PC-3 (cell line): ENCODE measurements around the gene ANK3. TPM values are rescaled to one million over a fixed set of nuclear protein-coding genes. Genes with fewer than 3 reads are reported as not detected.

Experiments used
- ATAC-seq: fragments of 200-7000 bp; cut with Tn5 transposase; 2 replicates; pipeline ENCODE4 v1.9.1; 2020; ENCODE audit warnings: mild to moderate bottlenecking, moderate library complexity
- BruUV-seq: library from RNA; stranded (reverse); fragments of 400-500 nt; replicated peaks from 2 replicates; lab custom pipeline; 2021; lab: Mats Ljungman, UMichigan
- CTCF ChIA-PET: fragments of 300-600 bp; sonication (Branson Sonifier 250); formaldehyde crosslinking; loops from one replicate; lab custom pipeline; 2022; ENCODE audit warnings: antibody characterized with exemption; lab: Charles Lee
- POLR2A ChIA-PET: fragments of 300-600 bp; sonication (Branson Sonifier 250); formaldehyde crosslinking; loops from one replicate; lab custom pipeline; 2022; ENCODE audit warnings: antibody characterized with exemption; ENCODE audit not compliant: unreplicated experiment; lab: Charles Lee
- DNase-seq: peaks from one replicate; pipeline ENCODE4 v3.0.0-alpha.2; 2015
- H2AFZ ChIP-seq: fragments of 300-600 bp; sonication (generic); 2 replicates; pipeline ENCODE4 v1.6.0; 2016; ENCODE audit warnings: antibody characterized with exemption, low read length
- H3F3A ChIP-seq: fragments of 300-600 bp; sonication (generic); one replicate; pipeline ENCODE4 v1.6.0; 2017; ENCODE audit warnings: antibody characterized with exemption, low read length, control low read depth, mild to moderate bottlenecking; ENCODE audit not compliant: unreplicated experiment
- H3K27ac ChIP-seq: fragments of 300-600 bp; sonication (generic); 2 replicates; pipeline ENCODE4 v1.5.1; 2016; ENCODE audit warnings: mild to moderate bottlenecking, low read length
- H3K27me3 ChIP-seq: fragments of 300-600 bp; sonication (generic); 2 replicates; pipeline ENCODE4 v1.6.1; 2016; ENCODE audit warnings: low read length, mixed read lengths
- H3K36me3 ChIP-seq: fragments of 300-600 bp; sonication (generic); 2 replicates; pipeline ENCODE4 v1.6.1; 2016; ENCODE audit warnings: low read depth, mixed run types, low read length, mixed read lengths
- H3K4me1 ChIP-seq: fragments of 300-600 bp; sonication (generic); 2 replicates; pipeline ENCODE4 v1.5.1; 2016; ENCODE audit warnings: low read length; ENCODE audit not compliant: insufficient read depth
- H3K4me2 ChIP-seq: fragments of 300-600 bp; sonication (generic); 2 replicates; pipeline ENCODE4 v1.6.0; 2016; ENCODE audit warnings: low read length
- H3K4me3 ChIP-seq: fragments of 300-600 bp; sonication (generic); 2 replicates; pipeline ENCODE4 v1.5.1; 2016; ENCODE audit warnings: mild to moderate bottlenecking, low read length, mixed read lengths
- H3K79me2 ChIP-seq: fragments of 300-600 bp; sonication (generic); 2 replicates; pipeline ENCODE4 v1.6.1; 2017; ENCODE audit warnings: low read length, mixed read lengths
- H3K9ac ChIP-seq: fragments of 300-600 bp; sonication (generic); 2 replicates; pipeline ENCODE4 v1.6.0; 2016; ENCODE audit warnings: mild to moderate bottlenecking, low read length
- H3K9me2 ChIP-seq: fragments of 300-600 bp; sonication (generic); replicated peaks from 2 replicates; pipeline ENCODE4 v1.6.1; 2016; ENCODE audit warnings: mixed run types, low read length, mixed read lengths
- H3K9me3 ChIP-seq: fragments of 300-600 bp; sonication (generic); 2 replicates; pipeline ENCODE4 v1.6.1; 2016; ENCODE audit warnings: low read length, mixed read lengths
- H4K20me1 ChIP-seq: fragments of 300-600 bp; sonication (generic); 2 replicates; pipeline ENCODE4 v1.6.1; 2016; ENCODE audit warnings: low read length, mixed read lengths
- CTCF ChIP-seq: fragments of 300-600 bp; sonication (generic); conservative IDR thresholded peaks from 2 replicates; pipeline ENCODE4 v1.5.1; 2017; ENCODE audit warnings: antibody characterized with exemption, low read depth, mild to moderate bottlenecking, low read length
- EZH2 ChIP-seq: fragments of 300-600 bp; sonication (generic); IDR thresholded peaks from one replicate; pipeline ENCODE4 v1.6.1; 2017; ENCODE audit warnings: antibody characterized with exemption, mild to moderate bottlenecking, low read length; ENCODE audit not compliant: unreplicated experiment
- EZH2phosphoT487 ChIP-seq: fragments of 300-600 bp; sonication (generic); IDR thresholded peaks from 2 replicates; pipeline ENCODE4 v1.6.1; 2018; ENCODE audit warnings: mild to moderate bottlenecking, antibody characterized with exemption, low read length, borderline replicate concordance
- intact Hi-C: fragments of 100-400 bp; cut with micrococcal nuclease; formaldehyde crosslinking; loops from 2 replicates; pipeline ENCODE4 v1.9.0; 2023
- total RNA-seq: library from RNA; depleted of rRNA; stranded (reverse); fragments of >200 nt; gene quantifications from 2 replicates; pipeline ENCODE4 v1.2.3, GENCODE V29; 2014

ANK3 gene
- total RNA-seq, 1 experiment from 2014 or later, result 29.5 TPM

- H4K20me1 ChIP-seq, result no peaks in the 10 kb centered on the region
- DNase-seq, result no peak
- CTCF ChIA-PET, result no interaction called here
- TF ChIP-seq EZH2 (no peak), EZH2phosphoT487 (no peak), CTCF (no peak)
- no peak for ATAC-seq
- POLR2A ChIA-PET, result no interaction called here
- no peak overlapping the region for H3K27ac ChIP-seq
- no peak overlapping the region for H3K4me2 ChIP-seq
- H3K9ac ChIP-seq, result no peak overlapping the region
- intact Hi-C loops, result loop anchor here (5.0 to 10.0 kb wide), 3 partner anchors 162 to 800 kb away; no protein-coding TSS in a partner anchor
- H3K9me2 ChIP-seq, result no peaks in the 10 kb centered on the region
- H3K27me3 ChIP-seq, result no peaks in the 10 kb centered on the region
- no peak overlapping the region for H2AFZ ChIP-seq
- no peaks in the 10 kb centered on the region for H3K79me2 ChIP-seq
- H3K36me3 ChIP-seq, result no peaks in the 10 kb centered on the region
- peaks cover 8% of the 10 kb centered on the region for H3F3A ChIP-seq
- no TSS peak for BruUV-seq
- H3K9me3 ChIP-seq, result no peaks in the 10 kb centered on the region
- H3K4me1 ChIP-seq, result peaks cover 46% of the 10 kb centered on the region
- H3K4me3 ChIP-seq, result no peak overlapping the region
Observed at GRCh38 chr10:60044971-60045370, 344.7 kb downstream of the ANK3 start.

GRCh38 chr10:60044242-60044641 is 345.4 kb downstream of the ANK3 start:
- Histone ChIP-seq H4K20me1 (no peaks in the 10 kb centered on the region), H2AFZ (no peak overlapping the region), H3K9me2 (no peaks in the 10 kb centered on the region), H3K79me2 (no peaks in the 10 kb centered on the region), H3K4me1 (peaks cover 54% of the 10 kb centered on the region), H3K36me3 (no peaks in the 10 kb centered on the region), H3K9me3 (no peaks in the 10 kb centered on the region), H3F3A (peaks cover 15% of the 10 kb centered on the region), H3K9ac (no peak overlapping the region), H3K27me3 (no peaks in the 10 kb centered on the region), H3K27ac (no peak overlapping the region), H3K4me2 (no peak overlapping the region), H3K4me3 (no peak overlapping the region)
- DNase-seq, result peak; percentile 38
- ChIA-PET CTCF (no interaction called here), POLR2A (no interaction called here)
- no TSS peak for BruUV-seq
- intact Hi-C loops, result loop anchor here (5.0 to 10.0 kb wide), 2 partner anchors 163 to 799 kb away; no protein-coding TSS in a partner anchor
- ATAC-seq, result no peak
- TF ChIP-seq CTCF (no peak), EZH2phosphoT487 (no peak), EZH2 (no peak)

- Histone ChIP-seq H3K27ac (no peak overlapping the region), H3K36me3 (no peaks in the 10 kb centered on the region), H2AFZ (no peak overlapping the region), H3K27me3 (no peaks in the 10 kb centered on the region), H3K79me2 (no peaks in the 10 kb centered on the region), H3K4me1 (peaks cover 59% of the 10 kb centered on the region), H3K4me2 (no peak overlapping the region), H3K4me3 (no peak overlapping the region), H4K20me1 (no peaks in the 10 kb centered on the region), H3K9ac (no peak overlapping the region), H3F3A (peaks cover 15% of the 10 kb centered on the region), H3K9me3 (no peaks in the 10 kb centered on the region), H3K9me2 (no peaks in the 10 kb centered on the region)
- ATAC-seq (no peak), DNase-seq (no peak)
- no TSS peak for BruUV-seq
- ChIA-PET CTCF (no interaction called here), POLR2A (no interaction called here)
- intact Hi-C loops, result loop anchor here (5.0 to 10.0 kb wide), 2 partner anchors 164 to 799 kb away; no protein-coding TSS in a partner anchor
- no peak for TF ChIP-seq CTCF
- no peak for TF ChIP-seq EZH2phosphoT487
- no peak for TF ChIP-seq EZH2
Observed at GRCh38 chr10:60043561-60044241, 346.0 kb downstream of the ANK3 start.
